BJ (cell line): ENCODE data around the gene PLBD1. TPM values are rescaled to one million over a fixed set of nuclear protein-coding genes. Genes with fewer than 3 reads are reported as not detected.

ENCODE experiments used
- CTCF ChIA-PET: fragments of 350-600 bp; formaldehyde crosslinking; extraction: SDS; loops from one replicate; lab custom pipeline; 2021; ENCODE audit warnings: antibody characterized with exemption, inconsistent platforms; lab: Yijun Ruan, JAX
- POLR2A ChIA-PET: fragments of 300-600 bp; sonication (Branson Sonifier 250); formaldehyde crosslinking; extraction: SDS; loops from one replicate; lab custom pipeline; 2021; ENCODE audit warnings: antibody characterized with exemption; lab: Charles Lee
- DNase-seq: peaks from one replicate; pipeline ENCODE4 v3.0.0-alpha.2; 2011; ENCODE audit warnings: low read depth
- H3K27me3 ChIP-seq: 2 replicates; pipeline ENCODE4 v1.6.0; 2011; ENCODE audit warnings: low read length; ENCODE audit not compliant: control insufficient read depth, insufficient read depth
- H3K36me3 ChIP-seq: 2 replicates; pipeline ENCODE4 v1.5.1; 2011; ENCODE audit warnings: low read length; ENCODE audit not compliant: control insufficient read depth, insufficient read depth
- H3K4me3 ChIP-seq: 2 replicates; pipeline ENCODE4 v1.5.1; 2011; ENCODE audit warnings: low read depth, mild to moderate bottlenecking, control low read depth, low read length
- polyA plus RNA-seq: library from polyadenylated mRNA; depleted of rRNA; stranded (reverse); fragments of >200 nt; gene quantifications from 2 replicates; pipeline ENCODE4 v1.2.3, GENCODE V29; 2011
- TF ChIP-seq, protein P1 (sequence below): IDR thresholded peaks from 2 replicates; pipeline ENCODE4 v1.5.1; 2011; ENCODE audit warnings: low read depth, mild to moderate bottlenecking, control low read depth, inconsistent platforms, low read length, moderate library complexity; ENCODE audit not compliant: insufficient read depth

The PLBD1 gene
- polyA plus RNA-seq, 1 experiment = 0.38 TPM

DNA sequence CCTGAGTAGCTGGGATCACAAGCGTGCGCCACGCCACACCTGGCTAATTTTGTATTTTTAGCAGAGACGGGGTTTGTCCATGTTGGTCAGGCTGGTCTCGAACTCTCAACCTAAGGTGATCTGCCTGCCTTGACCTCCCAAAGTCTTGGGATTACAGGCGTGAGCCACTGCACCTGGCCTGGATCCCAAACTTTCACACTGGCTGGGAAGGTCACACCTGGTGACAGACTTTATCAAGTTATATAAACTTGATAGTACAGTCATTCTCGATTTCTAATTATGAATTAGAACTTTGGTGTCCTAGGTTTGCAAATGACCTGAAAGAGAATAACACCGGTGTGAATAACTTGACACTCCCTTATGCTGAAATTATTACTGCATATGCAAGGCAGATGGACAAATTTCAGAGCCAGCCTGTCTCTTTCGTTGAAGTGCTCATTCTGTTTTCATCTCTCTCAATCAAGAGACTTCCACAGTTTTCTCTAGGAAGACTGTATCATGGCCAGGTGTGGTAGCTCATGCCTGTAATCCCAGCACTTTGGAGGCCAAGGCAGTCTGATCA lies 5.9 kb downstream of the PLBD1 start:
- ChIA-PET POLR2A (no interaction called here), CTCF (interaction anchor here (1.0 kb wide), 1 partner anchor 9 kb away, joined by 3 read pairs; no protein-coding TSS in a partner anchor)
- TF ChIP-seq, protein P1, sequence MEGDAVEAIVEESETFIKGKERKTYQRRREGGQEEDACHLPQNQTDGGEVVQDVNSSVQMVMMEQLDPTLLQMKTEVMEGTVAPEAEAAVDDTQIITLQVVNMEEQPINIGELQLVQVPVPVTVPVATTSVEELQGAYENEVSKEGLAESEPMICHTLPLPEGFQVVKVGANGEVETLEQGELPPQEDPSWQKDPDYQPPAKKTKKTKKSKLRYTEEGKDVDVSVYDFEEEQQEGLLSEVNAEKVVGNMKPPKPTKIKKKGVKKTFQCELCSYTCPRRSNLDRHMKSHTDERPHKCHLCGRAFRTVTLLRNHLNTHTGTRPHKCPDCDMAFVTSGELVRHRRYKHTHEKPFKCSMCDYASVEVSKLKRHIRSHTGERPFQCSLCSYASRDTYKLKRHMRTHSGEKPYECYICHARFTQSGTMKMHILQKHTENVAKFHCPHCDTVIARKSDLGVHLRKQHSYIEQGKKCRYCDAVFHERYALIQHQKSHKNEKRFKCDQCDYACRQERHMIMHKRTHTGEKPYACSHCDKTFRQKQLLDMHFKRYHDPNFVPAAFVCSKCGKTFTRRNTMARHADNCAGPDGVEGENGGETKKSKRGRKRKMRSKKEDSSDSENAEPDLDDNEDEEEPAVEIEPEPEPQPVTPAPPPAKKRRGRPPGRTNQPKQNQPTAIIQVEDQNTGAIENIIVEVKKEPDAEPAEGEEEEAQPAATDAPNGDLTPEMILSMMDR = no peak
- Histone ChIP-seq H3K36me3 (no peaks in the 10 kb centered on the region), H3K27me3 (peaks cover 2% of the 10 kb centered on the region; the same call in 1 of the 2 replicates), H3K4me3 (no peak overlapping the region)
- DNase-seq = no peak

DNA sequence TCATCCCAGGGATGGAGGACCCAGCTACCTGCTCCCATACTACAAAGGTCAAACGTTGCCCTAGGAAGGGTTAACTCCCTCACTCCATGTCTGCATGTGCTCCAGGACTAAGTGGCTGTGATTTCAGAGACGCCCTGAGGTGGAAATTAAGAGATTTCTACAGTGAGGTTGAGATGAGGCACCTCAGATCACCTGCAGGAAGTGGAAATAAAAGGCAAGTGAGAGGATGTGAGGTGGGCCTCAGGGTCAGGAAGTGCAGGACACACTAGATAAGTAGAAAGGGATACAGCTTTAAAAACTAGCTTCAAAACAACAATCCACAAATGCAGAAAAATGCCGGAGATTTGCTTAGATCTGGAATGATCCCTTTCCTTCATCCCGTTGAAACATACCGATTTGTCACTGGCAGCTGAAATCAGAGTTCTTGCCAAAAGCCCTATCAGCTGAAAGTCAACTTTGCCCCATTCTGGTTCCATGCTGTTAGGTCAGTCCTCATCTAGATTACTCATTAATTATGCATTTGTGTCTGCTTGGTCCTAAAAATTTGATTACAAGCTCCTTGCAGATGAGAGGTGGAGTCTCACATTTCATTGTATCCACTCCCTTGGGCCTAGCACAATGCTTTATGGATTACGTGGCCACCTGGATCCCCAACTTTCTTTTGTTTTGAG lies 6.6 kb downstream of the PLBD1 start:
- H3K36me3 ChIP-seq = no peaks in the 10 kb centered on the region
- H3K27me3 ChIP-seq = peaks cover 2% of the 10 kb centered on the region; the same call in 1 of the 2 replicates
- CTCF ChIA-PET = no interaction called here
- TF ChIP-seq, protein P1 = no peak
- POLR2A ChIA-PET = no interaction called here
- DNase-seq = no peak
- H3K4me3 ChIP-seq = no peak overlapping the region

DNA sequence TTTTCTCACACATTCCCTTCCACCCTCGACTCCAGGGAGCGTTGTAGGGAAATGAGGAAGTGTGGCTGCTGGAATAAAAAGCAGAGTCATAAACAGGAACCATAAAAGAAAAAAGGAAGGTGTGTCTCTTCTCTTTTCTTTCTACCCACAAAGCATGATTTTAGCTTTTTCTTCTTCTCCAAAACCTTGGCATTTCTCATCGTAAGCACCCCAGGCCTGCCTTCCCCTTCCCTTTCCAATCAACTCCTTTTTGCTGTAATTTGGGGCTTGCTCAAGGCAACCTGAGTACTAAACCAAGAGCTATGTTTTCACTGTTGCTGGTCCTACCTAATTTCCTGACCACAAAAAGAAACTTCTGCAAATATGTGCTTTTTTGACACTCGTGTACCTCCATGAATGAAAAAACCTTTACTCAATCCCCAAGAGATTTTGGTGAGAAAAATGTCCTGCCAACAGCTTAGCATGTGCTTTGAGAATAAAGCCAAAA lies 9.2 kb downstream of the PLBD1 start:
- no peak overlapping the region for H3K4me3 ChIP-seq
- DNase-seq = no peak
- TF ChIP-seq, protein P1 = no peak
- POLR2A ChIA-PET = no interaction called here
- no peaks in the 10 kb centered on the region for H3K27me3 ChIP-seq
- CTCF ChIA-PET = no interaction called here
- no peaks in the 10 kb centered on the region for H3K36me3 ChIP-seq

DNA sequence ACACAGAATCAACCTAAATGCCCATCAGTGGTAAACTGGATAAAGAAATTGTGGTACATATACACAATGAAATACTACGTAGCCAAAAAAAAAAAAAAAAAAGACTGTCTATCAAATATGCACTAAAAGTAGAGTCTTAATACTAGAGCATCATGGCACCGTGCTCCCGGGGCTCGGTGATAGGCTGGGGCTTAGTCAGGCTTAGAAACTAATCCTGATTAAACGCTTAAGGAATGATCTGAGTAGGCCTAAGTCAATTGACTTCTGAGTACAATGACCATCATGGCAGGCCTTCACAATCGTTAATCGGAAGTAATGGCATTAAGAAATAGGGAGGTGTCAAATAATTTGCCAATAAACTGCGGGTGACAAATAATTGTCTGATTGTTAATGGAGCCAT lies 9.7 kb downstream of the PLBD1 start:
- ChIA-PET CTCF (no interaction called here), POLR2A (no interaction called here)
- Histone ChIP-seq H3K4me3 (no peak overlapping the region), H3K27me3 (no peaks in the 10 kb centered on the region), H3K36me3 (no peaks in the 10 kb centered on the region)
- TF ChIP-seq, protein P1 = no peak
- DNase-seq = no peak

DNA sequence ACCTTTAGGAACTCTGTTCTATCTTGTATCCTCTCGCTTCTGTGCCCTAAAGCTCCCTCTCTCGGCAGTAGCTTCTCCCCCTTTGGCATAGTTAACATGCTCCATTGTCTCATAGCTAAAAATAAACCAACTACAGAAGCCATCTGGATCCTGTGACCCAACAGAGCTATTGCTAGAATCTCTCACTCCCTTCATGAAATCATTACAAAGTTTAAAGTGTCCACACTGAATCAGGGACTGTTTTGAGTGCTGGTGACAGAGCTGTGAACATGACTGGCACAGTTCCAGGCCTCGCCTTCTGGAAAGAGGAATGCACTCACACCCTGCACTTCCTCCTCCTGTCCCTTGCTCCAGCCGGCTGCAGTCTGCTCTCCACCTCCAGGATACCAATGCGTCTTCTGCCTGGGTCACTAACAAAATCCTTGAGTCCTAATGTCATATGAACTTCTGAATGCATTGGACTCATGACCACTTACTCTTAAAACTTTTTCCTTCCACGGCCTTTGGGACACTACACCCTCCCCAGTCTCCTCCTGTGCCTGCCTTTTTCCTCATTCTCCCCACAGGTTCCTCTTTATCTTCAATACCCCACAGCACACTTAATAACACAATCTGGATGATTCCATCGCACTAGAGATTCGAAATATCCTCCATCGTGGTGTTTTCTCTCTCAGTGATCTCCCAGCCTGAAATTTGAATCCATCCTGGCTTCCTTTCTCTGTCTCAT lies 13.2 kb downstream of the PLBD1 start:
- TF ChIP-seq, protein P1 = no peak
- Histone ChIP-seq H3K27me3 (no peaks in the 10 kb centered on the region), H3K4me3 (no peak overlapping the region), H3K36me3 (no peaks in the 10 kb centered on the region)
- ChIA-PET CTCF (no interaction called here), POLR2A (no interaction called here)
- no peak for DNase-seq
